ENCODE results near the gene MYADM. TPM values are rescaled to one million over a fixed set of nuclear protein-coding genes. Genes with fewer than 3 reads are reported as not detected.
A peak's percentile ranks its signal among the peaks of the same experiment; 100 is the strongest.
"Not testable (repeated sequence)": the region's sequence is repeated elsewhere in the genome, so short reads cannot be mapped to it uniquely, and the experiment has no call there.

Gene MYADM, protein sequence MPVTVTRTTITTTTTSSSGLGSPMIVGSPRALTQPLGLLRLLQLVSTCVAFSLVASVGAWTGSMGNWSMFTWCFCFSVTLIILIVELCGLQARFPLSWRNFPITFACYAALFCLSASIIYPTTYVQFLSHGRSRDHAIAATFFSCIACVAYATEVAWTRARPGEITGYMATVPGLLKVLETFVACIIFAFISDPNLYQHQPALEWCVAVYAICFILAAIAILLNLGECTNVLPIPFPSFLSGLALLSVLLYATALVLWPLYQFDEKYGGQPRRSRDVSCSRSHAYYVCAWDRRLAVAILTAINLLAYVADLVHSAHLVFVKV
- 10 to 100 TPM; 92.9 to 98.1 TPM for total RNA-seq

DNA sequence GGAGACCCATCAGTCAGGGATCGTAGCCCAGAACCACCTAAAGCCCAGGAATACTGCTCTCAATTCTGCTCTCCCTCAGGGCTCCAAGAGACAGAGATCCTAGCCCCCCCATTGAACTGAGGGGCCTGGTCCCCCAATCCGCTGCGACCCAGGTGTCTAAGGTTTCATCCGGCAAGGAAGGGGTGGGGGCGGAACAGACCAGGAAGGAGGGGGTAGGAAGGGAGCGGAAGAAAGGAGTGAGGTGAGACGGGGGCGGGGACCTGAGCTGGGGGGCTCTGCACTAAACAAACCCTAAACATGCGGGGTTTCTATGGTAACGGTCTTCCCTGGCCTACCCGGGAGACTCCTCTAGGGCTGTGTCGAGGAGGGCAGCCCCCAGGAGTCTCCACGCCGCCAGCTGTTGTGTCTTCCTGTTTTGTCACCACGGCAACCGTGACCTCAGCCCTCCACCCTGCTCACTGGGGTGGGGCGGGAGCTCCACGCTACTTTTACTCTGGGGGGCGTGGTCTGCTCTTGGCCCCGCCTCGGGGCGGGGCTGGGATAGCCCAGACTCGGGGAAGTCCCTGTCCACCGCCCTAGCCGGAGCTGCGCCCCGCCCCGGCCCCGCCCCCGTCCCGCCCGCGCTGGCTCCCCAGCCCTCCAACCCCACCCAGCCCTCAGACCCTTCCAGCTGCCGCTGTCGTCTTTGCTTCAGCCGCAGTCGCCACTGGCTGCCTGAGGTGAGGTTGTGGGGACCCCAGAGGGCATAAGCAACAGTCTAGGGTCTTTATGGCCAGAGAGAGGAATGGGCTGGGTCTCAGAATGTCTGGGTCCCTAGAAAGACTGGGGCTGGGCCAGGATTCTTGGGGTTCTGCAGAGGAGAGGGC lies at the start of gene MYADM:
Gene MYADM, plus strand, starts transcription at position 659 of the 866 bp plus-strand sequence. CDS start 5,647 bp downstream, outside the sequence.
- POLR2A ChIA-PET, result interaction anchor here (0.7 to 2.2 kb wide), 9 partner anchors 10 to 333 kb away, joined by 3 to 13 read pairs (median 4); partner anchors contain the start of genes CNOT3, PRPF31, RPS9 and TFPT
- Mint-ChIP-seq H3K27me3 (ENCODE audit: low read depth) (no peaks in the 10 kb centered on the region), H3K27ac (peak within 1 kb of the TSS; percentile 94), H3K36me3 (ENCODE audit: low read depth) (peaks cover 18% of the 10 kb centered on the region), H3K9me3 (ENCODE audit: insufficient read depth) (no peaks in the 10 kb centered on the region), H3K4me1 (ENCODE audit: low read depth) (peaks cover 36% of the 10 kb centered on the region), H3K4me3 (peak within 1 kb of the TSS; percentile 97)
- CTCF ChIA-PET, result interaction anchor here (0.8 to 2.5 kb wide), 4 partner anchors 14 to 75 kb away, joined by 3 to 16 read pairs (median 5); partner anchors contain the start of gene PRKCG
- DNase-seq, result peak; percentile 100
- ATAC-seq, result peak; percentile 54

GRCh38 chr19:53818756-53819155 lies 48.9 kb upstream of the MYADM start:
- Mint-ChIP-seq H3K27ac (no peak overlapping the region), H3K4me3 (no peak overlapping the region), H3K27me3 (ENCODE audit: low read depth) (peaks cover 2% of the 10 kb centered on the region), H3K4me1 (ENCODE audit: low read depth) (no peaks in the 10 kb centered on the region), H3K36me3 (ENCODE audit: low read depth) (no peaks in the 10 kb centered on the region), H3K9me3 (ENCODE audit: insufficient read depth) (no peaks in the 10 kb centered on the region)
- CTCF ChIA-PET, result no interaction called here
- no peak for ATAC-seq
- POLR2A ChIA-PET, result no interaction called here
- no peak for DNase-seq

GRCh38 chr19:53819861-53820260 lies 47.8 kb upstream of the MYADM start:
- ChIA-PET POLR2A (no interaction called here), CTCF (interaction anchor here (1.6 kb wide), 1 partner anchor 27 kb away, joined by 4 read pairs; no protein-coding TSS in a partner anchor)
- Mint-ChIP-seq H3K27ac (no peak overlapping the region), H3K4me3 (no peak overlapping the region), H3K36me3 (ENCODE audit: low read depth) (no peaks in the 10 kb centered on the region), H3K27me3 (ENCODE audit: low read depth) (peaks cover 5% of the 10 kb centered on the region), H3K4me1 (ENCODE audit: low read depth) (peaks cover 5% of the 10 kb centered on the region), H3K9me3 (ENCODE audit: insufficient read depth) (no peaks in the 10 kb centered on the region)
- DNase-seq (no peak), ATAC-seq (no peak)

DNA sequence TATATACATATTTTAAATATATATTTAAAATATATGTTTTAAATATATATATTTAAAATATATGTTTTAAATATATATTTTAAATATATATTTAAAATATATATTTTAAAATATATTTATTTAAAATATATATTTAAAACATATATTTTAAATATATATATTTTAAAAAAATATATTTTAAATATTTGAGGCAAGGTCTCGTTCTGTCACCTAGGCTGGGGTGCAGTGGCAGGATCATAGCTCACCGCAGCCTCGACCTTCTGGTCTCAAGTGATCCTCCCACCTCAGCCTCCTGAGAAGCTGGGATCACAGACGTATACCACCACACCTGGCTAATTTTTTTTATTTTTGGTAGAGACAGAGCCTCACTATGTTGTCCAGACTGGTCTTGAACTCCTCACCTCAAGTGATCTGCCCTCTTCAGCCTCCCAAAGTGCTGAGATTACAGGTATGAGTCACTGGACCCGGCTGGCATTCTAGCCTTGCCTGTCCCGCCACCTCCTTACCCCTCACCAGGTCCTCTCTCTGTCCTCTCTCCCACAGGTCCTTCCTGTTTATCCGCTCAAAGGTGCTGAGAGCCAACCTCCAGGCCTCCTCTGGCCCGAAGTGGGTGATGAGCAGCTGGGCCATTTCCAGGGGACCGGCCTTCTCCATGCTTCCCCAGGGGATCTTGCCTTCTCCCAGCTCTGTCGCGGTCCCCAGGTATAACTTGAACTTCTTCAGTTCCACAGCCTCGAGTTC lies 44.1 kb upstream of the MYADM start:
- ChIA-PET CTCF (no interaction called here), POLR2A (no interaction called here)
- no peak for DNase-seq
- Mint-ChIP-seq H3K4me1 (ENCODE audit: low read depth) (peaks cover 5% of the 10 kb centered on the region), H3K4me3 (no peak overlapping the region), H3K27ac (no peak overlapping the region), H3K27me3 (ENCODE audit: low read depth) (peaks cover 5% of the 10 kb centered on the region), H3K36me3 (ENCODE audit: low read depth) (no peaks in the 10 kb centered on the region), H3K9me3 (ENCODE audit: insufficient read depth) (no peaks in the 10 kb centered on the region)
- no peak for ATAC-seq

DNA sequence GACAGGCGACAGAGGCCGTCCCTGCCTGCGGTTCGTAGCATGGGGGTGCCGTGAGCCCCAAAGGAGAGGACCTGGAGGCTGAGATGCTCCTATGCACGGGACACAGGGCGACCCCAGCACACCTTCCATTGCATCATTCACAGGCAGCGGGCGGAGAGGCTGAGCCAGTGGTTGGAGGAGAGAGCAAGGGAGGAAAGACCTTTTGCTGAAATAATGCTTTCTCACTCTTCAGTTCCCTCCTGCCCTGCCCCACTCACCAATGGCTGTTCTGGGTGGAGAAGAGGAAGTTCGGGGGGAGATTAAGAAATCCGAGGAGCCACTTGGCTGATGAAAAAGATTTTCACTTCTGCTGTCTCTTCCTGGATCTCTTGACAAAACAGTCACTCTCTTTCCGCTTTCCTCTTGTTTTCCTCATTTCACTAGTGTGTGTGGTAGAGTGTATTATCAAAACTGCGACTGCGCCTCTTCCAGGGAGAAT lies 43.5 kb upstream of the MYADM start, which contains the start of gene NLRP12:
Gene NLRP12, minus strand, starts transcription at position 181 of the 478 bp plus-strand sequence. Its CDS starts 140 bp downstream, at position 41.
- Mint-ChIP-seq H3K9me3 (ENCODE audit: insufficient read depth) (no peaks in the 10 kb centered on the region), H3K27me3 (ENCODE audit: low read depth) (peaks cover 8% of the 10 kb centered on the region), H3K27ac (no peak within 1 kb of the TSS), H3K36me3 (ENCODE audit: low read depth) (no peaks in the 10 kb centered on the region), H3K4me3 (no peak within 1 kb of the TSS), H3K4me1 (ENCODE audit: low read depth) (peaks cover 5% of the 10 kb centered on the region)
- ATAC-seq (no peak), DNase-seq (no peak)
- ChIA-PET POLR2A (no interaction called here), CTCF (no interaction called here)

- ATAC-seq (no peak), DNase-seq (no peak)
- no peaks in the 10 kb centered on the region for H3K36me3 Mint-ChIP-seq (ENCODE audit: low read depth)
- H3K27me3 Mint-ChIP-seq (ENCODE audit: low read depth), result peaks cover 12% of the 10 kb centered on the region
- ChIA-PET CTCF (no interaction called here), POLR2A (interaction anchor here (0.7 kb wide), 1 partner anchor 264 kb away, joined by 4 read pairs; no protein-coding TSS in a partner anchor)
- H3K4me1 Mint-ChIP-seq (ENCODE audit: low read depth), result peaks cover 7% of the 10 kb centered on the region
- H3K9me3 Mint-ChIP-seq (ENCODE audit: insufficient read depth), result no peaks in the 10 kb centered on the region
- no peak overlapping the region for H3K4me3 Mint-ChIP-seq
- H3K27ac Mint-ChIP-seq, result no peak overlapping the region
Measured at GRCh38 chr19:53826876-53827275, 40.8 kb upstream of the MYADM start.

- POLR2A ChIA-PET, result no interaction called here
- Mint-ChIP-seq H3K9me3 (ENCODE audit: insufficient read depth) (no peaks in the 10 kb centered on the region), H3K4me3 (no peak overlapping the region), H3K27ac (no peak overlapping the region), H3K27me3 (ENCODE audit: low read depth) (peaks cover 24% of the 10 kb centered on the region), H3K36me3 (ENCODE audit: low read depth) (no peaks in the 10 kb centered on the region), H3K4me1 (ENCODE audit: low read depth) (peaks cover 7% of the 10 kb centered on the region)
- no peak for ATAC-seq
- CTCF ChIA-PET, result no interaction called here
- DNase-seq, result no peak
Measured at GRCh38 chr19:53828531-53828930, 39.2 kb upstream of the MYADM start.

GRCh38 chr19:53832861-53833260 lies 34.8 kb upstream of the MYADM start:
- H3K27me3 Mint-ChIP-seq (ENCODE audit: low read depth), result peaks cover 21% of the 10 kb centered on the region
- H3K9me3 Mint-ChIP-seq (ENCODE audit: insufficient read depth); H3K4me3 Mint-ChIP-seq; CTCF ChIA-PET; H3K36me3 Mint-ChIP-seq (ENCODE audit: low read depth); ATAC-seq; DNase-seq; POLR2A ChIA-PET; H3K4me1 Mint-ChIP-seq (ENCODE audit: low read depth); H3K27ac Mint-ChIP-seq: not testable (repeated sequence)

GRCh38 chr19:53838446-53838845 lies 29.2 kb upstream of the MYADM start:
- H3K4me1 Mint-ChIP-seq (ENCODE audit: low read depth); H3K4me3 Mint-ChIP-seq; ATAC-seq; DNase-seq; CTCF ChIA-PET; POLR2A ChIA-PET; H3K27ac Mint-ChIP-seq; H3K9me3 Mint-ChIP-seq (ENCODE audit: insufficient read depth); H3K36me3 Mint-ChIP-seq (ENCODE audit: low read depth); H3K27me3 Mint-ChIP-seq (ENCODE audit: low read depth): not testable (repeated sequence)

DNA sequence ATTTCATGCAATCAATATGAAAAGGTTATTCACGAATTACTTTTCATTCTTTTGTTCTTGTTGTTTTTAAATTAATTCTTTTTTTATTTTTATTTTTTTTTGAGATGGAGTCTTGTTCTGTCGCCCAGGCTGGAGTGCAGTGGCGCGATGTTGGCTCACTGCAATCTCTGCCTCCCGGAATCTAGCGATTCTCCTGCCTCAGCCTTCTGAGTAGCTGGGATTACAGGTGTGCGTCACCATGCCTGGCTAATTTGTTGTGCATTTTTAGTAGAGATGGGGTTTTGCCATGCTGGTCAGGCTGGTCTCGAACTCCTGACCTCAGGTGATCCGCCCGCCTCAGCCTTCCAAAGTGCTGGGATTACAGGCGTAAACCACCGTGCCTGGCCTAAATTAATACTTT lies 27.4 kb upstream of the MYADM start:
- H3K27me3 Mint-ChIP-seq (ENCODE audit: low read depth); H3K4me3 Mint-ChIP-seq; DNase-seq; H3K9me3 Mint-ChIP-seq (ENCODE audit: insufficient read depth); POLR2A ChIA-PET; H3K36me3 Mint-ChIP-seq (ENCODE audit: low read depth); CTCF ChIA-PET; H3K4me1 Mint-ChIP-seq (ENCODE audit: low read depth); H3K27ac Mint-ChIP-seq; ATAC-seq: not testable (repeated sequence)

GRCh38 chr19:53840914-53841313 lies 26.8 kb upstream of the MYADM start:
- CTCF ChIA-PET, result interaction anchor here (0.6 to 1.3 kb wide), 7 partner anchors 10 to 257 kb away, joined by 3 to 10 read pairs (median 4); no protein-coding TSS in a partner anchor
- DNase-seq; H3K9me3 Mint-ChIP-seq (ENCODE audit: insufficient read depth); H3K36me3 Mint-ChIP-seq (ENCODE audit: low read depth); H3K27ac Mint-ChIP-seq; H3K27me3 Mint-ChIP-seq (ENCODE audit: low read depth); H3K4me3 Mint-ChIP-seq; ATAC-seq; H3K4me1 Mint-ChIP-seq (ENCODE audit: low read depth); POLR2A ChIA-PET: not testable (repeated sequence)

All from activated CD8-positive, alpha-beta T cell treated with anti-CD3 and anti-CD28 coated beads, Interleukin-2, amount 10 ng/mL, durations not matched to agents 7 days and 5 days (primary cell).